ENCODE data around the gene MBP.

- no peak for TF ChIP-seq POLR2AphosphoS5 (IDR thresholded peaks at IDR 0.05)
- TF ChIP-seq, protein P1, sequence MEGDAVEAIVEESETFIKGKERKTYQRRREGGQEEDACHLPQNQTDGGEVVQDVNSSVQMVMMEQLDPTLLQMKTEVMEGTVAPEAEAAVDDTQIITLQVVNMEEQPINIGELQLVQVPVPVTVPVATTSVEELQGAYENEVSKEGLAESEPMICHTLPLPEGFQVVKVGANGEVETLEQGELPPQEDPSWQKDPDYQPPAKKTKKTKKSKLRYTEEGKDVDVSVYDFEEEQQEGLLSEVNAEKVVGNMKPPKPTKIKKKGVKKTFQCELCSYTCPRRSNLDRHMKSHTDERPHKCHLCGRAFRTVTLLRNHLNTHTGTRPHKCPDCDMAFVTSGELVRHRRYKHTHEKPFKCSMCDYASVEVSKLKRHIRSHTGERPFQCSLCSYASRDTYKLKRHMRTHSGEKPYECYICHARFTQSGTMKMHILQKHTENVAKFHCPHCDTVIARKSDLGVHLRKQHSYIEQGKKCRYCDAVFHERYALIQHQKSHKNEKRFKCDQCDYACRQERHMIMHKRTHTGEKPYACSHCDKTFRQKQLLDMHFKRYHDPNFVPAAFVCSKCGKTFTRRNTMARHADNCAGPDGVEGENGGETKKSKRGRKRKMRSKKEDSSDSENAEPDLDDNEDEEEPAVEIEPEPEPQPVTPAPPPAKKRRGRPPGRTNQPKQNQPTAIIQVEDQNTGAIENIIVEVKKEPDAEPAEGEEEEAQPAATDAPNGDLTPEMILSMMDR (IDR thresholded peaks at IDR 0.05), result no peak
- TF ChIP-seq POLR2A (IDR thresholded peaks at IDR 0.05), result no peak
- TF ChIP-seq EP300 (IDR thresholded peaks at IDR 0.05), result no peak
Observed at GRCh38 chr18:77082316-77082955, 50.1 kb downstream of the MBP start.
